Tongue (tissue), 2 donors: ENCODE data around the gene ITPRIPL1. TPM values are rescaled to one million over a fixed set of nuclear protein-coding genes. Genes with fewer than 3 reads are reported as not detected.

Experiments used
- DNase-seq: peaks from one replicate; pipeline ENCODE4 v3.0.0-alpha.2; 2015
- total RNA-seq: library from RNA; depleted of rRNA; stranded (reverse); fragments of >200 nt; gene quantifications from one replicate; pipeline ENCODE4 v1.2.3, GENCODE V29; 2014

The ITPRIPL1 gene
- total RNA-seq, 1 donor from 2014 or later, result 6.3 TPM

DNA sequence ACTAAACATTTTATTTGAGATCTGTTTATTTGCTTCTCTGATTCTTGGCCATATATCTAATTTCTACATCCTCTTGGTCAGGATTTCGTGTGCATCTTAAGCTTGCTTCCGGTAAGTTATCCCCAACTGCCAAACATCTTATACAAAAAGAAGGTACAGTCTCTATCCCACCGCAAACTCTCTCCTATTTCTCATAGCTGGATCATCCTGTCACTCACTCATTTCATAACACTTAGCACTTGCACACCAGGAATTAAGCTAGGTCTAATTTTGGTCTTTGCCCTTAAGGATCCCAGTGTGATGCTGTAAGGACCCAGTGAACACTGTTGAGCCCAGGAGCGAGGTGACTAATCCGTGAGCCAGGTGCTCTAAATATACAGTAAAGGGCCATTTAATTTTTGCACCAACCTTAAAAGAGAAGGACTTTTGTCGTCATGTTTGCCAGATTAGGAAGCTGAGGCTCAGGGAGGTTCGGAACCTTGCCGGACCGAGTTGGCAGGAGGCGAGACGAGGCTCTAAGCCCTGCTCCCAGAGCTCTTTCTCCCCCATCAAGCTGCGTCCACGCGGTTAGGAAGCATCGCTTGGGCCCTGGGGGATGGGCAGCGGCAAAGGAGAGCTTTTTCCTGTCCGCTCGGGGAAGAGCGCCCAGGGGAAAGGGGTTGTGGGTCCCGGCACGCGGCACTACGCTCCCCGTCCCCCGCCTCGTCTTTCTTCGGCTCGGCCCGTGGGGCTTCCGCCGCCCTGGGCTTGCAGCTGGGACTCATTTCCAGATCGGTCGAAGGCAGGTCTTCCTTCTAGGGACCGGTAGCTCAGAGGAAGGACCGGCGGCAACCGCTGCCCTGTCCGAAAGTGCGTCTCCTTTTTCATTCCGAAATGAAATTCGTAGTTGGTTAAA lies 4.1 kb upstream of the ITPRIPL1 start:
- peak; percentile 40 for DNase-seq

DNA sequence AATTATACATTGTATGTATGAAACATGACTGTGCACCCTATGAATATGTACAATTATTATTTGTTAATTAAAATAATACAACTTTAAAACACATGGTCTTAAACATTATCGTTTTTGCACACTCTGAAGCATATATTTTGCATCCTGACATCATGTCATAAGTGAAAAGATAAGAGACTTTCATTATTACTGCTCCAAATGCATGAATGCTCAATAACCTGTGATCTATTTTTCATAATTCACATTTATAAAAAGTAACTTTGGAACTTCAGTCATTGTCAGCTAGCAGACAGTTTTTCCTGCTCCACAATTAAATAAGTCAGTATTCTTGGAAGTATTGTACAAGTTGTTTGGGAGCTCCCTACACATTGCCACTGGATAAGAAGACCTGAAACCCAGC lies 1.3 kb upstream of the ITPRIPL1 start:
- no peak for DNase-seq

DNA sequence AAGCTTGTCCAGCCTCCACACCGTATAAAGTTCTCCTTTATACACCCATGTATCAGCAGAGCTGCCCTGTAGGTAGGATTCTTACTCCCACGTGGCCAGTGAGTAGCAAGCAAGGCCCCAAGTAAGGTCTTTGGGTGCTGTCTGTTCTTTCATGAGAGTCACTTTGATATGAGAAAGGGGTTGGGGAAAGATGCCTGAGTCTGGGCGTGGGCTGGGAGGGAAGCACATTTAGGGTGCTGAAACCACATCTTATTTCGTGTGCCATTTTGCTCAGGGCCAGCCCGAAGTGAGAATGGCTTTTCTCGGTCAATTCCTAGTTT lies 436 bp upstream of the ITPRIPL1 start:
- no peak for DNase-seq

DNA sequence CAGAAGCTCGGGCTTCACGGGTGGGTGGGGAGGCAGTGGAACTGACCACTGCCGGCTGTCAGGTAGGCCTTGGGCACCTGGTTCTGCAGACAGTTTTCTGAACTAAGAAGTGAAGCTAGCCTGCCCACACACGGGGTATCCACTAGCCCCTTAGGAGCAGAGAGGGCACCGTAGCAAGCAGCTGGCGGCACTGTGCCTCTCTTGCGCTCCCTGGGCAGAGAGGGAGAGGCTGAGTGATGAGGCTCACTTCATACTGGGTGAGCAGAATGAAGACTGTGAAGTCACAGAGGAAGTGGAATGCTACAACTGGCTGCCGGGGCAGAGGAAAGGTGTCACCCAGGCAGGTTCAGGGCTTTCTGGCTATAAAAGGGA lies 753 bp downstream of the ITPRIPL1 start:
- no peak for DNase-seq

DNA sequence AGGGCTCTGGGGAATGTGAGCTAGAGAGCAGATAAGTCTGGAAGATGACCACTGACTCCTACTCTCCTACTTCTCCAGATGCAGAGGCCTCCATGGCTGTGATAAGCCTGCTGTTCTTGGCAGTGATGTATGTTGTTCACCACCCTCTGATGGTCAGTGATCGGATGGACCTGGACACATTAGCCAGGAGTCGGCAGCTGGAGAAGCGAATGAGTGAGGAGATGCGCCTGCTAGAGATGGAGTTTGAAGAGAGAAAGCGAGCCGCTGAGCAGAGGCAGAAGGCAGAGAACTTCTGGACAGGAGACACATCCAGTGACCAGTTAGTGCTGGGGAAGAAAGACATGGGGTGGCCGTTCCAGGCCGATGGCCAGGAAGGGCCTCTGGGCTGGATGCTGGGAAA lies 1.4 kb downstream of the ITPRIPL1 start:
- no peak for DNase-seq

DNA sequence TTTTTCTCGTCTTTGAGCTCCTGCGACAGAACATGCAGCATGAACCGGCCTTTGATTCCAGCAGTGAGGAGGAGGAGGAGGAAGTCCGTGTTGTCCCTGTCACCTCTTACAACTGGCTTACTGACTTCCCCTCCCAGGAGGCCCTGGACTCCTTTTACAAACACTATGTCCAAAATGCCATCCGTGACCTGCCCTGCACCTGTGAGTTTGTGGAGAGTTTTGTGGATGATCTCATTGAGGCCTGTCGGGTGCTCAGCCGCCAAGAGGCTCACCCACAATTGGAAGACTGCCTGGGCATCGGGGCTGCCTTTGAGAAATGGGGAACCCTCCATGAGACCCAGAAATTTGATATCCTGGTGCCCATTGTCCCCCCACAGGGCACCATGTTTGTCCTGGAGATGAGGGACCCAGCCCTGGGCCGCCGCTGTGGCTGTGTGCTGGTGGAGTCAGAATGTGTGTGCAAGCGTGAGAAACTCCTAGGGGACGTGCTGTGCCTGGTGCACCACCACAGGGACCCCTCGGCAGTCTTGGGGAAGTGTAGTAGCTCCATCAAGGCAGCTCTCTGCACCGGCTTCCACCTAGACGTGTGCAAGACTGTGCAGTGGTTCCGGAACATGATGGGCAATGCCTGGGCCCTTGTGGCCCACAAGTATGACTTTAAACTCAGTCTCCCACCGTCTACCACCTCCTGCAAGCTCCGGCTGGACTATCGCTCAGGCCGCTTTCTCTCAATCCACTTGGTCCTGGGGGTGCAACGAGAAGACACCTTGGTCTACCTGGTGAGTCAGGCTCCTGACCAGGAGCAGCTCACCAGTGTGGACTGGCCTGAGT lies 2.1 kb downstream of the ITPRIPL1 start:
- no peak for DNase-seq

DNA sequence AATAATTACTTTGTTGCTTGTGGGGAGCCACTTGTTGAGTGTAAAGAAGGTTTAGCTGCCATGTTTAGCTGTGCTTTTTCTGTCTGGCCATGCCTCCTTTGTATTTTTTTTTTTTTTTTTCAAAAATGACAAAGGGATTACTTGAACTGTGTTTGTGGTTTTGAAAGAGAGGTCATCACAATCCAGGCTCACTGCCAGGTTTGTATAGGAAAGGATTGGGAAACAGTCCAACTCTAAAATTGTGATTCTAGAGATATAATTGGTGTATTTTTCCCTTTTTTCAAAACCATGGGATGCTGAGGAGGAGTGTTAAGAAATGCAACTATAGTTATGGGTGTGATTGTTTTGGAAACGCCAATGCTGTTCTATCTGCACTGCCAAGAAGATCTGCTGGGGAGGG lies 4.3 kb downstream of the ITPRIPL1 start:
- DNase-seq, result no peak

DNA sequence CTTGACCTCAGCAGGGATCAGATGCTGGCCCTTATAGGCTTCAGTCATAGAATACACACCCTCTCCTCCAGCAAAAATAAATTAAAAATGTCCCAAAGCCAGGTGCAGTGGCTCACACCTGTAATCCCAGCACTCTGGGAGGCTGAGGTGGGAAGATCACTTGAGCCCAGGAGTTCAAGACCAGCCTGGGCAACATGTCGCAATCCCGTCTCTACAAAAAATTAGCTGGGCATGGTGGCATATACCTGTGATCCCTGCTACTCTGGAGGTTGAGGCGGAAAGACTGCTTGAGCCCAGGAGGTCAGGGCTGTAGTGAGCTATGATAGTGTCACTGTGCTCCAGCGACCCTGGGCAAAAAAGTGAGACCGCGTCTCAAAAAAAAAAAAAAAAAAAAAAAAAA lies 4.8 kb downstream of the ITPRIPL1 start:
- no peak for DNase-seq

DNA sequence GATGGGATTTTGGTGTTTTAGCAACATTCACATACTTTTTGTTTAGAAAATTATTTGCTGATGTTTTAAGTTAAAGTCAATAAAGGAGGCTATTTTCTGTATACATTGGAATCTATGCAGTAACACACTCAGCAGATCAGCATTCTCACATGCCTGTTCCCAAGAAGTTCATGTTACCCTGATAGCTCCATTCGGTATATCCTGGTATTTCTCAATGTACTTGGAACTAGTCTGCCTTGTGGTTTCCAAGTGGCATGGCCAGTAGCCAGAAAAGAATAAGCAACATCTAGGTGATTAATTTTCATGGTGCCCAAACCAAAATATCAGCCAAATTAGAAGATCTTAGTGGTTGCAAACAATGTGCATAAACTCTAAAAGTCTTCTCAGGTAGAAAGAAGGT lies 5.3 kb downstream of the ITPRIPL1 start:
- DNase-seq, result no peak

DNA sequence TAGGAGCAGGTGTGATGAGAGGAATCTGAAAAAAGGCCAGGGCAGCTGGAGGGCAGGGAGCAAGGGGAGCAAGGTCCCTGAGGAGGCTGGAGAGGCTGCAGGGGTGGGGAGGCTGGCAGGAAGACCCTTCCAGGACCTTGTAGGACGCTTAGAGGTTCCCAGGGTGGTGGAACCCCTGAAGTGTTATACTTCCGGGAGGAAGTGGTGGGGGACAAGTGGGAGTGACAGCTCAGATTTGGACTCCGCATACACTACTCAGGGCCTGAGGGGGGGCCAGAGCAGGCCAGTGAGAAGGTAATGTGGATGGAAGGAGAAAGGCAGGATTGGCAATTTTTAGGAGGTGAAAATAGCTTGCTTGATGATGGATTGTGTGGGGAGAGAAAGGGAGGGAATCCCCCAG lies 8.6 kb downstream of the ITPRIPL1 start:
- no peak for DNase-seq

DNA sequence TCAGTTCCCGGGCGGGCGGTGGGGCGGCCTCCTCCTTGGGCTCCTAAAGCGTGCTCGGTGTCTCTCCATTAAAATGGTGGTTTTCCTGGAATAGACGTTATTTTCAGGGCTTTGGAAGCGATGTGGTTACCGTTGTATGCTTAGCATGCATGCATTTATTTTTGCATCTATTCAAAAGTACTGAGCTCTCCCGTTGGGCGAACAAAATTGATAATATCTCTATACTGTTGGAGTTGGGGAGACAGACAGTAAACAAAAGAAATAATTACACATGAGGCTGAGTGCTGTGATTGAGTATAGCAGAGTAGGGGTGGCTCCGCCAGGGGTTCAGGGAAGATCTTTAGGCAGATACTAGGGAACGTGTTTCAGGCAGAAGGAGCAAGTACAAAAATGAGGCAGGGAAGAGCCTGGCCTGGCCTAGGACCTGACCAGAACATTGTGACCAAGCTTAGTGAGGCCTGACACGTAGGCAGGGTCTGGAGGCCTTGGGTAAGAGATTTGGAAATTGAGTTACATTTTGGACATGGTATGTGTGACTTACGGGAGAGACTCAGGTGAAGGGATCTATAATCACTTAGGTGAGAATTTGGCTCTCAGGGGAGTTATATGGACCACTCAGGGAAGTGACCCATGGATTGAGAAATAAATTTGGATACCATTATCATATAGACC lies 11.1 kb downstream of the ITPRIPL1 start:
- DNase-seq, result no peak

DNA sequence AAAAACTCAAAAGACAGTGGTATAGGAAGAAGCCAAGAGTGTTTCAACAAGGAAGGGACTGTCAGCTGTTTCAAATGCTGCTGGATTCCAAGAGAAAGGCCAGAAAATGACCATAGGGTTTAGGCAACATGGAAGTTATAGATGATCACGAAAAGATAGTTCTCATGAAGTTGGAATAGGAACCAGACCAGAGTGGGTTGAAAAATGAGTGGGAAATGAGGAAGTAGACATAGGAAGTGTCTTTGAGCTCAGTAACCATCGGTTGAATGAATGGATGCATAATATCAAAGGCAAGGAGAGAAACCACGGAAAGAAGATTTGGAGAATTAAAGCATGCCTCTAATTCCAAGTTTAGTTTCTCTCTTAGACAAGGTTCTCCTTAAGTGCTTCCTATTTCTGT lies 11.8 kb downstream of the ITPRIPL1 start:
- no peak for DNase-seq

DNA sequence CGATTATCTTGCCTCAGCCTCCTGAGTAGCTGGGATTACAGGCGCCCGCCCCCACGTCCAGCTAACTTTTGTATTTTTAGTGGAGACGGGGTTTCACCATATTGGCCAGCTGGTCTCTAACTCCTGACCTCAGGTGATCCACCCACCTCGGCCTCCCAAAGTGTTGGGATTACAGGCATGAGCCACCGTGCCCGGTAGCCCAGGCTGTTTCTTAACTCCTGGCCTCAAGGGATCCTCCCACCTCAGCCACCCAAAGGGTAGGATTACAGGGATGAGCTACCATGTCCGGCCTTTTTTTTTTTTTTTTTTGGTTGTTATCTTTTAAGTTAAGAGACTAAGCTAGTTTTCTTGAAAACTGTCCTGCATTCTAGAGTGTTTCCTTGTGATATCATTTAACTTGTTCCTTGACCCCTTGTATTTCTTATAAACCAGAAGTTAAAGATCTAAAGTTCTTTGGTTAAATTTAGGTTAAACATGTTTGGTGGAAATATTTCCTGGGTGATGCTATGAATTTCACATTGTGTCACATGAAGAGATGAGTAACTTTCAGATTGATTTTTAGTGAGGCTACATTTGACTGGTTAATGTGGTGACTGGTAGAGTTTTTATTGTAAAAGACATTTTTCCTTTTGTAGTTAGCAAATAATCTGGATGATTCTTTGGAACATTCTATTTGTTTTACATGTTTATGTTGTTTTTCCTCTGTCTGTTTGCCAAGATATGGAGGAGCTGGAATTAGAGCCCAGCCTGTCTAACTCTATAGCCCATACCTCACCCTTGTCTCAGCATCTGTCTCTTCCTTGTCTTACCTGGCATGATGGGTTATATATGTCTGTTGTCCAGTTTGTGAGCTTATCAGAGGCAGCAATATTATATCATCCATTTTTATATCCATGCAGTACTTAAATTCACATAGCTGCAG lies 15.6 kb downstream of the ITPRIPL1 start:
- no peak for DNase-seq

DNA sequence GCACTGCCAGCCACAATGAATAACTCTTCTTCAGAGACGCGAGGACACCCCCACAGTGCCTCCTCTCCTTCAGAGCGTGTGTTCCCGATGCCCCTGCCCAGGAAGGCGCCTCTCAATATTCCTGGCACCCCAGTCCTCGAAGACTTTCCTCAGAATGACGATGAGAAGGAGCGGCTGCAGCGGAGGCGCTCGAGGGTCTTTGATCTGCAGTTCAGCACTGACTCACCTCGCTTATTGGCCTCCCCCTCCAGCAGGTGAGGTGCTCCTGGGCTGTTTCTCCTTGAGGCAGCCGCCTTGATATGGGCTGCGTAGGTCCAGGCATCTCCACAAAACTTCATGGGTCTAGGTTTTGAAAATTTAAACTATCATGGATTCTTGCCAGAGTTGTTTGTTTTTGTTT lies 16.5 kb downstream of the ITPRIPL1 start:
- no peak for DNase-seq

DNA sequence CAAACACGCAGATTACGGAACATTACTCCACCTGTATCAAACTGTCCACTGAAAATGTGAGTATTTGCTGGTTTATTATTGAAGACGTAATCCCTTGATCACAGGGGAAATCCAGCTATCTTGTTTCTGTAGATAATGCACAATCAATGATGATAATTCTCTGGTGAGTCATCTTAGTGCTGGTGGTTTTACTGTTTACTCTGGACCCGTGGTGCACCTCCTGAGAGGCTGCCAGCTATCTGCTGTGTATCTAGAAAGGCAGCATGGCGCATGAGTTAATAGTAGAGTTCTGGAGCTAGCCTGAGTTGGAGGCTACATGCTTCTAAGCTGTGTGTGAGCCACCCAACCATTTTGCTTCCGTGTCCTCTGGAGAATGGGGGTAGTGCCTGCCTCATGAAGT lies 17.0 kb downstream of the ITPRIPL1 start:
- DNase-seq, result no peak

DNA sequence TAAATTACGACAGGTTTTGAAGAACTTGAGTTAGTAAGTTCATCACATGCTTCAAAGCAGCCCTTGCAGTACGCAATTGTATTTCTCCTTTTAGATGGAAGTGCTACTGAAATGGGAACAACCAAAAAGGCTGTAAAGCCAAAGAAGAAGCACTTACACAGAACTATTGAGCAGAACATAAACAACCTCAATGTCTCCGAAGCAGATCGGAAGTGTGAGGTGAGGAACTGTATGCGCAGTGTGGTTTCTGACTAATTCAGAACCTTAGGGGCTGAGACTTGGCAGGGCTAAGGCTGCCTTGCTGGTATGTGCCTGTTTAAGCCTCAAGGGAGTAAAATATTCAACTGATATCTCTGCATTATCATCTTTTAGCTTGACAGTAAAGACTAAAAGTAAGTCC lies 18.9 kb downstream of the ITPRIPL1 start:
- no peak for DNase-seq

DNA sequence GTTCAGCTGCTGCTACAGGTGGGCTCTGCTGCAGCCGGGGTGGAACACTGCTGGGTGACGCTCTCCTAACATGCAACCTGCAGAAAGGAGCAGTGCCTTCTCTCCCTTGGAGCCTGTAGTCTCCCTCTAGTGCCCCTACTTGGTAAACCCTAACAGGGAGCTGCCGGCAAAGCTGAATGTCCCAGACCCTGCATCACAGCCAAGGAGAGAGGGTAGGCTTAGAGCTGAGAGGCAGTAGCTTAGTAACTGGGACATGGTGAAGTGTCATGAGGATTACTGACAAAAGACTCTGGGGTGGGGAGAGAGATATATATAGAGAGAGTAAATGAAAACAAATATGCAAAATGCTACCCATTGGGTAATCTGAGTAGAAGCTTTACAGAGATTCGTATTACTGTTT lies 20.3 kb downstream of the ITPRIPL1 start:
- peak; percentile 42 for DNase-seq

DNA sequence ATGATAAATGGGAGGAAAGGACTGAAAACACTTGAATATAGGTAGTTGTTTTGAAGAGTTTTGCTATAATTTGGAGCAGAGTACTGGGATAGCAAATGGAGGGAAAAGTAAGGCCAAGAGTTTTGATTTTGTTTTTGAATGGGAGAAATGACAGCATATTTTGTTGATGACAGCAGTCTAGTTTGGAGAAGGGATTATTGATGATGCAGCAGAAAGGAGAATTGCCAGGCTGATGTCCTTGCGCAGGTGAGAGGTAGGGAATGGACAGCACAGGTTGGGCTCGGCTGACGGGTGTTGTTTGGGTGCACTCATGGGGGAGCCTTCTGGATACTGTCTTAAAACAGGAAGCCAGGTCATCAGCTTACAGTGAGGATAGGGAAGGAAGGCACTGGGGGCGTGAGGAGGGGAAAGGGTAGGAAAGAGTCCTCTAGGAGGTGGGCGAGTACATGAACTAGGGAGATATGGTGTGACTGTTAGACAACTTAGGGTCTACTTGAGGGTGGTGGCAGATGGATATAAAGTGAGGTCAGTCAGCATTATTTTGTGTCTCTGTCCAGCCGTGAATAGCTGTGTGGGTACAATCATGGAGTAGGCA lies 20.8 kb downstream of the ITPRIPL1 start:
- DNase-seq, result no peak

DNA sequence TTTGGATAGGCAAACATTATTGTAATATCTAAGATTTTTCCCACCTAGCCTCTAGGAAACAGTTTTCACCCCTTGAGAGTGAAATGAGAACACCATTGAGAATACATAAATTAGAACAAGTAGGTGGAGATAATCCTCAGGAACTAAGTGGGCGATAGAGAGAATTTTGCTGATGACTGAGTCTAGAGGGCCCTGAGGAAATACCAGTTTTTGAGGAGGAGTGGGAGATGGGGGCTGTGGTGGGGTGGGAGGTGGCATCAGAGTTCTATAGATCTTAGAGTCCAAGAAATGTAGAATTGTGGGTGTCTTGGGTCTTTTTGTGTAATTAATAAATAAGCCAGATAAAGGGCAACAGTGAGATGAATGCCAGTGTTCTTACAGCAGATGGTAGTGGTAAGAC lies 22.3 kb downstream of the ITPRIPL1 start:
- no peak for DNase-seq

DNA sequence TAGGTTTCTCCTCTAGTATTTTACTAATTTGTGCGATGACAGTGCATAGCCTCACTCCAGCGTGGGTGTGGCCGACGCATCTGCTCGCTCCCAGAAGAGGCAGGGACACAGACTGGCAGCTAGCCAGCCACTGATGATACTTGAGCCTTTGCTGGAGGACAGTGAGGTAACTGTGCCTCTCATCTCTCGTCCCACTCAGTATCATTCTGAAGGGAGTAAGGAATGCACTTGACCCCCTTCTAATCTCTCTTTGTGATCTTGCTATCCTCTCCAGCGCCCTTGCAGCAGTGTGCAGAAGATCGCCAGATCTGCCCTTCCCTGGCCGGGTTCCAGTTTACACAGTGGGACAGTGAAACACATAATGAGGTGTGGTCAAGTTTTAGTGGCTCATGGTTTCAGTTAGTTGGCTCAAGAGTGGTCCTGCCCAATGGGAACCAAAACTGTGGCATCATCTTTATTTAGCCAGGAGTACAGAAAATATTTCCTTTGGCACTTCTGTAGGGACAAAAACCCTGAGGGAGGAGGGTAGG lies 28.0 kb downstream of the ITPRIPL1 start:
- peak; percentile 91 for DNase-seq

DNA sequence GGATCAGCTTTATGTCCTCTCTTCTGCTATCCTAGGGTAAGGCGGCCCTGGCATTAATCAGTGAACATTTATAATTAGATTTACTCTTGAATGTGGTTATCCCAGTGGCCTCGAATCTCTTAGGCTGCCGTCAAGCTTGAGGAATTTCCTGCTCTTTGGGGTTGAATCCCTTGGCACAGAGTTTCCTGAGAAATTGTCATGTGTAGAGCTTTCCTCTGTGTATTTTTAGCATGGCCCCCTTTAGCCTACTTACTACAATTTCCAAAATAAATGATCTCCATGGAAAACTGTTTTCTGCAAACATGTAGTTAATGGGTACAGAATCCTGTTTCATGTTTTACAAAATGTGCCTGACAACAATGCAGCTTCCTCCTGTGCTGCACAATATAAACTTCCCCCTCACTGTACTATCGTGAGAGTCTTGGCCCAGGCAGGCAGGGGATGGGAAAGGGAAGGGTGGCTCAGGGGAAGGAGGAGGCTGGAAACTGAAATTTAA lies 28.5 kb downstream of the ITPRIPL1 start:
- peak; percentile 38 for DNase-seq
